ENCODE data around the gene ITGA2B. TPM values are rescaled to one million over a fixed set of nuclear protein-coding genes. Genes with fewer than 3 reads are reported as not detected.
A peak's percentile ranks its signal among the peaks of the same experiment; 100 is the strongest.

The ITGA2B gene
- total and polyA plus RNA-seq, 10 of the 15 experiments (the other 5 are each of a cell fraction or from before 2014, with no cell fraction given) = 0.04 to 0.51 (median 0.21) TPM; not detected in 1

GRCh38 chr17:44326861-44327444 lies 62.5 kb downstream of the ITGA2B start (continued):
- TF ChIP-seq EP300 (IDR thresholded peaks at IDR 0.05; ENCODE audit: borderline replicate concordance in 1 of 2, control insufficient read depth in 1 of 2, low read depth in 2 of 2, low read length in 2 of 2) = no peak
- peak; percentile 75 for TF ChIP-seq CREM (IDR thresholded peaks at IDR 0.05; ENCODE audit: low read depth)
- TF ChIP-seq MEF2A (IDR thresholded peaks at IDR 0.05; ENCODE audit: insufficient read depth, low read depth, low read length) = no peak
- no peak for TF ChIP-seq RBBP5 (conservative IDR thresholded peaks at IDR 0.05)
- TF ChIP-seq NBN (IDR thresholded peaks at IDR 0.05) = peak; percentile 29; the same call in 1 of the 2 replicates
- TF ChIP-seq TCF12 (IDR thresholded peaks at IDR 0.05; ENCODE audit: low read depth, low read length) = peak; percentile 46; the same call in 1 of the 2 replicates
- TF ChIP-seq NR2C2 (IDR thresholded peaks at IDR 0.05; ENCODE audit: borderline replicate concordance, control insufficient read depth, insufficient read length, low read depth) = no peak
- no peak for TF ChIP-seq IRF5 (IDR thresholded peaks at IDR 0.05; ENCODE audit: borderline replicate concordance)
- no peak for TF ChIP-seq IRF3 (IDR thresholded peaks at IDR 0.05)
- TF ChIP-seq POLR2AphosphoS5 (IDR thresholded peaks at IDR 0.05; ENCODE audit: low read length) = 0 out of 2 replicates have a peak, but pooled peaks have one; percentile 32
- TF ChIP-seq IRF4 (IDR thresholded peaks at IDR 0.05; ENCODE audit: low read depth, low read length) = no peak
- no peak for TF ChIP-seq BCLAF1 (IDR thresholded peaks at IDR 0.05)
- no peak for TF ChIP-seq ZBTB11 (CRISPR knock-in tag; IDR thresholded peaks at IDR 0.05)
- no peak for TF ChIP-seq NRF1 (conservative IDR thresholded peaks at IDR 0.05; ENCODE audit: low read depth, low read length)
- TF ChIP-seq ELK1 (IDR thresholded peaks at IDR 0.05; ENCODE audit: low read depth, low read length) = no peak
- no peak for TF ChIP-seq HDAC2 (IDR thresholded peaks at IDR 0.05)
- TF ChIP-seq ATF2 (IDR thresholded peaks at IDR 0.05; ENCODE audit: low read length) = no peak

Measured in GM12878 (cell line).